ENCODE data around the gene PPP1R27.

PPP1R27 gene

GRCh38 chr17:81860756-81861568 is 26.1 kb upstream of the PPP1R27 start:
- DNase-seq = peak; percentile 100

DNA sequence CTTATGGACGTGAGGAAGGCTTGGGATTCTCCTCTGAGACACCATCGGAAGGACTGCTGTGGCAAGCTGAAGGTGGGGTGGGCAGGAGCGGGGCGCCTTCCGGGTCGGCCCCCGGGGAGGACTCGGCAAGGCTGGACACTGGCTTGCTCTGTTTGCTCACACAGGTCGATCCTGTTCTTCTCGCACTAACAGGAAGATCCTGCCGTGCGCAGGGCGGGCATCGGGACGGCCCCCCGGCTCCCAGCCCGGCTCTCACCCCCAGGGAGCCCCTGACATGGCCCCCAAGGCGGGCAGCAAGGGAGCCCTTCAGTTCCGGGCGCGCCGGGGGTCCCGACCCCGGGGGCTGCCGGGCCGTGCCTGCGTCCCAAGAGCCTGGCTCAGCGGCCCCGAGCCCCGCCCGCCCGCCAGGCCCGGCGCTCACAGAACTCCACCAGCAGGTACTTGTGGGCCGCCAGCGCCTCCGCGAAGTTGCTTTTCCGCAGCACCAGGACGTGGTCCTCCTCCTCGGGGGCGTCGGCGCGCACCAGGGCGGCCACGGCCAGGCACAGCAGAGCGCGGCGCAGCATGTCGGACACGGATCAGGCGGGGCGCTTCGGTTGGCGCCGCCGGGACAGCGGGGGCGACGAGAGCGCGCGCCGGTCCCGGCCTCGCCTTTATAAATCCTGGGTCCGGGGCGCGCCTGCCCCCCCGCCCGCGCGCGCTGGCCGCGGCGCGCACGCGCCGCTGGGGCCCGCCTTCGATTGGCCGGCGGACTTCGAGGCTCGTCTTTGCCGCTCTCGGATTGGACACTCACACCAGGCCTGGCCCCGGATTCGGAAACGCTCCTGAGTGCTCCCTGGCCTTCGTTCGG is 25.3 kb upstream of the PPP1R27 start, which contains the start of gene P4HB:
Gene P4HB (minus strand): TSS at position 630 of the 850 bp plus-strand sequence. CDS start 64 bp downstream, at position 566.
- DNase-seq = no peak

GRCh38 chr17:81858967-81859905 is 24.4 kb upstream of the PPP1R27 start:
- no peak for DNase-seq

DNA sequence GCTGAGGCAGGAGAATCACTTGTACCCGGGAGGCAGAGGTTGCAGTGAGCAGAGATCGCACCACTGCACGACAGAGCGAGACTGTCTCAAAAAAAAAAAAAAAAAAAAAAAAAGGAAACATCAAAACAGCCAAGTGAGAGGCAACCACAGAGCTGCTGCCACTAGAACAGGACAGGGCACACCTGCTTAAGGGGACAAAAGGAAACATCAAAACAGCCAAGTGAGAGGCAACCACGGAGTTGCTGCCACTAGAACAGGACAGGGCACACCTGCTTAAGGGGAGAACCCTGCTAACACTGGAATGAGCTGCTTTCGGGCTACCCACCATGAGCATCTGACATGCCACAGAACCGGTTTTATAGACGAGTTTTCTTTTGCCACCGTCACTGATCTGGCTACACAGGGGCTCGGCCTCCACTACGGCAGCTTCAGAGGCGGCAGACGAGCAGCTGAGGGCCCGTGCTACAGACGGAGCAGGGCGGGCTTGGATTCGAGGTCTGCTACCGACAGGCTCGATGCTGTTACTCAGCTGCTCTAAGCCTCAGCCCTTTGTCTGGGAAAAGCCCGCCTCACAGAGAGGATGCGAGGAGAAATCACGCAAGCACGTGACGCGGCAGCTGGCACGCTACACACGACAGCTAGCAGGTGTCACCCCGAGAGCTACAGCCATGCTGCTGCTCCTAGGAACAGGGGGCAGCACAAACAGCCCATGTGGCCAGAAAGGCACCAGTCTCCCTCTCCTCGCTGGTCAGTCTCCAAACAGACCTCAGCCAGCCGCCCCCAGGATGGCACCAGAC is 23.5 kb upstream of the PPP1R27 start:
- DNase-seq = no peak

GRCh38 chr17:81854974-81855774 is 20.3 kb upstream of the PPP1R27 start:
- no peak for DNase-seq

- no peak for DNase-seq
Measured at GRCh38 chr17:81852237-81852636, 17.4 kb upstream of the PPP1R27 start.

DNA sequence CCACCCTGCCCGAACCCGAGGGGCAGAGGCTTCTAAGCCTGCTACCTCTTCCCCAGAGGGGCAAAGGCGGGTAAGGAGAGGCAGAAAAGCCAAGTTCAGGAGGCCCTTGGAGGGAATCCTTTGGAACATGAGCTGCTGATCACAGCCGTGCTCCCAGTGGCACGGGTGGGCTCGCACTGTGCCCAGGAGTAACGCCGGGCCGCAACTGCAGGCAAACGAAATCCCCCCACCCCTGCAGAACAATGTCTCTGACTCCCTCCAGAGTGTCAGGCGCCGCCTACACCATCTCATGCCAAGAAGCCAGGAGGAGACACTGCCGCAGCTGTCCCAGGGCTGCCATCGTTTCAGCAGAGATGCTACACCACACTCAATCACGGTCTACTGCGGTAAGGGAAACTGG is 16.6 kb upstream of the PPP1R27 start:
- no peak for DNase-seq

DNA sequence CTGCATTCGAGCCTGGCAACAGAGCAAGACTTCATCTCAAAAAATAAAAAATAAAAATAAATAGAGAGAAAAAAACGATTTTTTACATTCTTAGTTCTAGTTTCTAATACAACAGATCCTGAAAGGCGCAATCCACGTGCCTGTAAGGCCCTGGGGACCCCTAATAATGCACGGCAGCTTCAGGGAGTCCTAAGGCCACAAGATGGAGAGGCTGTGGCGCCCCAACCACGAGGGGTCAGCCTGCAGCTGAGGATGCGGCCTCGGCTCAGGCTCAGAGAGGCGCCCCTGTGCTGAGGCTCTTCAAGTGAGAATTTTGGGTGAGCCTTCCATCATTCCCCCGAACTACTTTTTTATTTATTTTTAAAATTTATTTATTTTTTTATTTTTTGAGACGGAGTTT is 14.6 kb upstream of the PPP1R27 start:
- DNase-seq = no peak

- no peak for DNase-seq
Measured at GRCh38 chr17:81846743-81847689, 12.2 kb upstream of the PPP1R27 start.

DNA sequence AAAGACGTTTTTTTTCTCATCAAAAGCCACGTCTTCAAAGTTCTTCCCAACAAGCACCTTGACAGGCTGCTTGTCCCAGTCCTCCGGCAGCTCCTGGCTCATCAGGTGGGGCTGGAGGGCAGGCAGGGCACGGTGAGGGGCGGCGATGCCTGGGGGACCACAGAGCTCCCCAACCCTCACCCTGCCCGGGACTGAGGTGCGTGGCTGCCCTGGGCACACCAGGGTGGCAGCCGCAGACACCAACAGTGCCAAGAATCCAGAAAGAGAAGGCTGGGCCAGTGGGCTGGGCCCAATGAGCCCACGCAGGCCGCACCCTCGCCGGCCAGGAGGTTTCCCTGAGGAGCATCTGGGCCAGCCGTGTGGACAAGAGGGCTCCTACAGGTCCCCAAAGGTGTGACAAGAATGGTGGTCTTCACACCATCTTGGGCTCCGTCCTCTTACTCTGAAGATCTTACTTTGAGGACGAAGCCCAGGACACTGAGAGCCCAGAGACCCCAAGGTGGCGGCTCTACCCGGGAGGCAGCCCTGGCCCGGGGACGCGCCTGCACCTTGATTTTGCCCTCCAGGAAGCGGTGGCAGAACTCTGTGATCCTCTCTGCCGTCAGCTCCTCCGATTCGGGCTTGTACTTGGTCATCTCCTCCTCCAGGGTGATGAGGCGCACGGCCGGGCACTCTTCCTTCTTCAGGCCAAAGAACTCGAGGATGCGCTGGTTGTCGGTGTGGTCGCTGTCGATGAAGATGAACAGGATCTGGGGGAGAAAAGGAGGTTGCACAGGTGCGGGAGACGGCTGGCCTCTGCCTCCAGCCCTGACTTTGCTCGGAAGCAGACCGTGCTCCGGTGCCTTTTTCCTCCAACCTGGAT is 11.3 kb upstream of the PPP1R27 start:
- no peak for DNase-seq

- no peak for DNase-seq
Measured at GRCh38 chr17:81845361-81845760, 10.5 kb upstream of the PPP1R27 start.

- DNase-seq = no peak
Measured at GRCh38 chr17:81844887-81845286, 10.0 kb upstream of the PPP1R27 start.

GRCh38 chr17:81844327-81844851 is 9.5 kb upstream of the PPP1R27 start:
- no peak for DNase-seq

GRCh38 chr17:81843713-81844326 is 9.0 kb upstream of the PPP1R27 start:
- no peak for DNase-seq

GRCh38 chr17:81842725-81843504 is 8.1 kb upstream of the PPP1R27 start:
- DNase-seq = no peak

- DNase-seq = no peak
Measured at GRCh38 chr17:81842378-81842724, 7.5 kb upstream of the PPP1R27 start.

DNA sequence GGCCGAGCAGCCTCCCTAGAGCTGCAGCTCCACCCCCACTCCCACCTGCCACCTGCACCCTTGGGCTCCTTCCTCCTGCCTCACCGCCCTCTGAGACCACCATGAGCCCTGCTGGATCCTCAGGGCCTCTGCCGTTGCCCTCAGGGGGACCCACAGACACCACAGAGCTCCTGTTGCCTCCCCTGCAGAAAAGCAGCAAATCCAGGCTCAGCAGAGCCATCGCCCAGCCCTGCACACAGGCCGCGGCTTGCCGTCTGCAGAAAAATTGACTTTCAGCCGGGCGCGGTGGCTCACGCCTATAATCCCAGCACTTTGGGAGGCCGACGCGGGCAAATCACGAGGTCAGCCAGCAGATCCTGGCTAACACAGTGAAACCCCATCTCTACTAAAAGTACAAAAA is 7.0 kb upstream of the PPP1R27 start:
- DNase-seq = no peak

Measured in NCI-H1694 (cell line).